Right atrium auricular region (tissue), 2 donors: ENCODE results near the gene HOXB3. TPM values are rescaled to one million over a fixed set of nuclear protein-coding genes. Genes with fewer than 3 reads are reported as not detected.

Source experiments
- DNase-seq: peaks from one replicate; pipeline ENCODE4 v3.0.0-alpha.2; 2019; ENCODE audit warnings: low spot score
- H3K27ac ChIP-seq, 2 donors: fragments of 200-600 bp; sonication (generic); 1 replicate in 1 of 2; 2 replicates in 1 of 2; pipeline ENCODE4 v1.5.1; 2016 to 2019
- H3K27me3 ChIP-seq, 2 donors: fragments of 200-600 bp; sonication (generic); one replicate each; pipeline versions ENCODE4 v1.5.1 to v1.6.0; 2017 to 2019
- H3K36me3 ChIP-seq: fragments of 200-600 bp; sonication (generic); one replicate; pipeline ENCODE4 v1.5.1; 2016
- H3K4me1 ChIP-seq, 2 donors: fragments of 200-600 bp; sonication (generic); one replicate each; pipeline versions ENCODE4 v1.5.1 to v1.6.0; 2017 to 2019
- H3K4me3 ChIP-seq, 2 donors: fragments of 200-600 bp; sonication (generic); 1 replicate in 1 of 2; 2 replicates in 1 of 2; pipeline ENCODE4 v1.5.1; 2017 to 2019; ENCODE audit warnings: mild to moderate bottlenecking in 1 of 2, moderate library complexity in 1 of 2
- H3K9me3 ChIP-seq, 2 donors: fragments of 200-600 bp; sonication (generic); one replicate each; pipeline ENCODE4 v1.5.1; 2019
- CTCF ChIP-seq, 2 donors: fragments of 200-600 bp; sonication (generic); IDR thresholded peaks; one replicate each; pipeline ENCODE4 v1.5.1; 2019; ENCODE audit warnings: antibody characterized with exemption in 2 of 2
- total RNA-seq, 2 donors: library from RNA; depleted of rRNA; stranded (reverse); fragments of >200 nt; gene quantifications; one replicate each; pipeline ENCODE4 v1.1.0, GENCODE V29; 2016

Gene HOXB3
- total RNA-seq, 2 donors from 2014 or later: 0.82 to 1.2 TPM

- Histone ChIP-seq H3K4me1 (peaks cover 0 to 31% of the 10 kb centered on the region in 2 donors), H3K36me3 (no peaks in the 10 kb centered on the region), H3K4me3 (no peak overlapping the region), H3K9me3 (no peaks in the 10 kb centered on the region), H3K27ac (no peak overlapping the region), H3K27me3 (peaks cover 27 to 39% of the 10 kb centered on the region in 2 donors)
- no peak for DNase-seq
- TF ChIP-seq CTCF (IDR thresholded peaks at IDR 0.05): no peak
Measured at GRCh38 chr17:48587276-48588073, 2.6 kb downstream of the HOXB3 start.

- H3K36me3 ChIP-seq: no peaks in the 10 kb centered on the region
- no peak for TF ChIP-seq CTCF (IDR thresholded peaks at IDR 0.05)
- no peaks in the 10 kb centered on the region for H3K9me3 ChIP-seq
- DNase-seq: no peak
- H3K4me1 ChIP-seq: peaks cover 0 to 34% of the 10 kb centered on the region in 2 donors
- peak overlapping the region in 1 of 2 donors; percentile 57 for H3K4me3 ChIP-seq
- peak overlapping the region; percentile 45 to 53 for H3K27ac ChIP-seq
- H3K27me3 ChIP-seq: peaks cover 29 to 44% of the 10 kb centered on the region in 2 donors
Measured at GRCh38 chr17:48586355-48587258, 3.4 kb downstream of the HOXB3 start.

GRCh38 chr17:48584223-48584741 is 5.8 kb downstream of the HOXB3 start:
- H3K9me3 ChIP-seq: no peaks in the 10 kb centered on the region
- H3K4me3 ChIP-seq: no peak overlapping the region
- H3K4me1 ChIP-seq: peaks cover 0 to 35% of the 10 kb centered on the region in 2 donors
- H3K27me3 ChIP-seq: peaks cover 42 to 51% of the 10 kb centered on the region in 2 donors
- H3K27ac ChIP-seq: no peak overlapping the region
- no peak for DNase-seq
- H3K36me3 ChIP-seq: no peaks in the 10 kb centered on the region
- no peak for TF ChIP-seq CTCF (IDR thresholded peaks at IDR 0.05)

GRCh38 chr17:48583708-48584222 is 6.3 kb downstream of the HOXB3 start:
- no peaks in the 10 kb centered on the region for H3K9me3 ChIP-seq
- H3K27ac ChIP-seq: no peak overlapping the region
- DNase-seq: no peak
- peaks cover 0 to 35% of the 10 kb centered on the region in 2 donors for H3K4me1 ChIP-seq
- H3K27me3 ChIP-seq: peaks cover 47 to 56% of the 10 kb centered on the region in 2 donors
- H3K36me3 ChIP-seq: no peaks in the 10 kb centered on the region
- no peak overlapping the region for H3K4me3 ChIP-seq
- no peak for TF ChIP-seq CTCF (IDR thresholded peaks at IDR 0.05)

- no peak for TF ChIP-seq CTCF (IDR thresholded peaks at IDR 0.05)
- Histone ChIP-seq H3K4me3 (no peak overlapping the region), H3K36me3 (no peaks in the 10 kb centered on the region), H3K27me3 (peaks cover 47 to 66% of the 10 kb centered on the region in 2 donors), H3K9me3 (no peaks in the 10 kb centered on the region), H3K27ac (peak overlapping the region in 1 of 2 donors; percentile 44), H3K4me1 (peaks cover 0 to 35% of the 10 kb centered on the region in 2 donors)
- DNase-seq: no peak
Measured at GRCh38 chr17:48582750-48583069, 7.3 kb downstream of the HOXB3 start.
